Breast epithelium (tissue), 4 donors: ENCODE results near the gene PSMG4. TPM values are rescaled to one million over a fixed set of nuclear protein-coding genes. Genes with fewer than 3 reads are reported as not detected.

ENCODE experiments used
- DNase-seq, 2 donors: peaks; one replicate each; pipeline ENCODE4 v3.0.0-alpha.2; 2019; ENCODE audit warnings: low spot score in 2 of 2
- H3K27ac ChIP-seq, 2 donors: fragments of 200-600 bp; sonication (generic) in 1 of 2; one replicate each; pipeline ENCODE4 v1.5.1; 2016 to 2019; ENCODE audit warnings: mild to moderate bottlenecking in 1 of 2
- H3K27me3 ChIP-seq, 2 donors: fragments of 200-600 bp; sonication (generic) in 1 of 2; one replicate each; pipeline versions ENCODE4 v1.5.1 to v1.6.0; 2017 to 2019; ENCODE audit warnings: control low read depth in 1 of 2, mild to moderate bottlenecking in 1 of 2
- H3K36me3 ChIP-seq: fragments of 200-600 bp; one replicate; pipeline ENCODE4 v1.5.1; 2019
- H3K4me1 ChIP-seq, 2 donors: fragments of 200-600 bp; sonication (generic); one replicate each; pipeline ENCODE4 v1.5.1; 2016 to 2019; ENCODE audit warnings: control low read depth in 1 of 2
- H3K4me3 ChIP-seq, 3 donors: fragments of 200-600 bp; sonication (generic); 1 replicate in 2 of 3; 2 replicates in 1 of 3; pipeline ENCODE4 v1.5.1; 2016 to 2019; ENCODE audit warnings: mild to moderate bottlenecking in 3 of 3, moderate library complexity in 2 of 3
- H3K9me3 ChIP-seq, 2 donors: fragments of 200-600 bp; sonication (generic) in 1 of 2; one replicate each; pipeline ENCODE4 v1.5.1; 2016 to 2019; ENCODE audit warnings: control low read depth in 1 of 2
- CTCF ChIP-seq, 3 donors: fragments of 450-650 bp; IDR thresholded peaks; one replicate each; pipeline ENCODE4 v1.5.1; 2016 to 2017; ENCODE audit warnings: antibody characterized with exemption in 3 of 3, mild to moderate bottlenecking in 3 of 3, moderate library complexity in 3 of 3
- POLR2A ChIP-seq: fragments of 450-650 bp; IDR thresholded peaks from one replicate; pipeline ENCODE4 v1.6.1; 2016; ENCODE audit warnings: antibody characterized with exemption, mild to moderate bottlenecking, moderate library complexity
- POLR2AphosphoS5 ChIP-seq, 3 donors: sonication (generic); formaldehyde crosslinking; IDR thresholded peaks; one replicate each; pipeline ENCODE4 v1.6.1; 2017; ENCODE audit warnings: antibody characterized with exemption in 3 of 3
- intact Hi-C: fragments of 100-400 bp; cut with DNase I; formaldehyde crosslinking; loops from one replicate; pipeline ENCODE4 v1.15.1; 2023; ENCODE audit warnings: low total_unique reads
- total RNA-seq, 3 donors: library from RNA; depleted of rRNA; stranded (reverse); fragments of >200 nt; gene quantifications; one replicate each; pipeline ENCODE4 v1.1.0, GENCODE V29; 2016

The PSMG4 gene
- total RNA-seq, 3 donors from 2014 or later: 24.3 to 26.9 (median 24.6) TPM

DNA sequence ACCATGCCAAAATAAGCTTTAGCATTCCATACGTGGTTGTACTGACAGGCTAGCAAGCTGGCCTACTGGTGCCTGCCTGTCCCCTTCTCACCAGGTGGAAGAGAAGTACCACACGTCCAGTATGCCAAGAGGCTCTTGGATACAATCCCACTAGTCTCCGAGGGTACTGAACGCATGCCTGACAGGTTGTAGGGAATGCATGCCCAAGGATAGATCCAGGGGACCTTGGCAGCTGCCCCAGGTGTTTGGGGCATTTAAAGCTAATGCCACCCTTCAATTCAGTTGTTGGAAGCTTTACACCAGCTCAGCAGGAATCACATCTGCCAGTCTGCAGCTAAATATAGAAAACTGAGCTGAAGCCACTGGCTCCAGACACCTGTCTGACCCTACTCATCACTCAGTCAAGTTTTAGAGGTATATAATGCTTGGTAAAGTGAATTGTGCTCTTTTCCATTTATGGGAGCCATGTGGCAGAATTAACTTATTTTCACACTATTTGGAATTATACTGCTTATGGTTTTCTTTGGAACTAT is 36.2 kb upstream of the PSMG4 start:
- TF ChIP-seq POLR2AphosphoS5 (IDR thresholded peaks at IDR 0.05): no peak
- no peak for TF ChIP-seq POLR2A
- no peak for TF ChIP-seq CTCF (IDR thresholded peaks at IDR 0.05)

DNA sequence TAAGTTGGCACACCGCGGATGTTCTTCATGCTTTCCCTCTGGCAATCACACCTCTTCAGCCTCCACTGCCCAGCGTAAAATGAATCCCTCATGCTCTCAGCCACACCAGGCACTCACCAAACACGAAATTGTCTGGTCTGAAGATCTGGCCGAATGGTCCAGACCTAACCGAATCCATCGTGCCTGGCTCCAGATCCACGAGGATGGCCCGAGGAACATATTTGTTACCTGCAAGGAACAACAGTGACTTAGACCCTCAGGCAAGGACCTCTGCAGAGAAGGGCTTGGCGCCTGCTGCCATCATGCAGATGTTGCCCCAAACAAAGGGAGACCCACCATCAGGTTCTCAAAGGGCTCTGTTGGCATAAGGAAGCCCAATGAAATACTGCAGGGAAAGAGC is 32.7 kb upstream of the PSMG4 start:
- Histone ChIP-seq H3K27me3 (peaks cover 5 to 37% of the 10 kb centered on the region in 2 donors), H3K4me3 (no peak overlapping the region), H3K9me3 (no peaks in the 10 kb centered on the region), H3K27ac (no peak overlapping the region), H3K36me3 (no peaks in the 10 kb centered on the region), H3K4me1 (peaks cover 11 to 25% of the 10 kb centered on the region in 2 donors)
- TF ChIP-seq POLR2AphosphoS5 (IDR thresholded peaks at IDR 0.05) (no peak), POLR2A (no peak), CTCF (IDR thresholded peaks at IDR 0.05) (no peak)
- no peak for DNase-seq
- intact Hi-C loops: no loop called here

More for the DNA sequence above, 36.2 kb upstream of the PSMG4 start:
- no peaks in the 10 kb centered on the region for H3K9me3 ChIP-seq
- H3K4me3 ChIP-seq: no peak overlapping the region
- no peak overlapping the region for H3K27ac ChIP-seq
- no peaks in the 10 kb centered on the region for H3K36me3 ChIP-seq
- no peak for DNase-seq
- peaks cover 5 to 8% of the 10 kb centered on the region in 2 donors for H3K4me1 ChIP-seq
- peaks cover under 1 to 13% of the 10 kb centered on the region in 2 donors for H3K27me3 ChIP-seq
- intact Hi-C loops: no loop called here

- Histone ChIP-seq H3K27ac (peak overlapping the region in 1 of 2 donors; percentile 16), H3K36me3 (no peaks in the 10 kb centered on the region), H3K27me3 (peaks cover 5 to 37% of the 10 kb centered on the region in 2 donors), H3K4me3 (peak overlapping the region; percentile 37 to 71 (median 50)), H3K4me1 (peaks cover 11 to 25% of the 10 kb centered on the region in 2 donors), H3K9me3 (no peaks in the 10 kb centered on the region)
- DNase-seq: no peak
- intact Hi-C loops: no loop called here
- TF ChIP-seq POLR2A (no peak), POLR2AphosphoS5 (IDR thresholded peaks at IDR 0.05) (no peak), CTCF (IDR thresholded peaks at IDR 0.05) (no peak)
Observed at GRCh38 chr6:3226481-3227362, 32.0 kb upstream of the PSMG4 start.

- TF ChIP-seq POLR2AphosphoS5 (IDR thresholded peaks at IDR 0.05) (no peak), CTCF (IDR thresholded peaks at IDR 0.05) (no peak), POLR2A (no peak)
- Histone ChIP-seq H3K27me3 (peaks cover 5 to 37% of the 10 kb centered on the region in 2 donors), H3K4me3 (peak within 1 kb of the TSS; percentile 37 to 71 (median 50)), H3K4me1 (peaks cover 11 to 25% of the 10 kb centered on the region in 2 donors), H3K9me3 (no peaks in the 10 kb centered on the region), H3K27ac (peak within 1 kb of the TSS in 1 of 2 donors; percentile 16), H3K36me3 (no peaks in the 10 kb centered on the region)
- no peak for DNase-seq
- intact Hi-C loops: no loop called here
Observed at GRCh38 chr6:3227363-3228045, 31.2 kb upstream of the PSMG4 start, which contains the start of gene TUBB2B. Gene TUBB2B, minus strand, starts transcription at chr6:3227653. Its CDS starts 110 bp downstream, at chr6:3227543.
